A673 (cell line): ENCODE measurements around the gene OR4X2. TPM values are rescaled to one million over a fixed set of nuclear protein-coding genes. Genes with fewer than 3 reads are reported as not detected.

Source experiments
- BruUV-seq: library from RNA; stranded (reverse); fragments of 400-500 nt; replicated peaks from 2 replicates; lab custom pipeline; 2021; lab: Mats Ljungman, UMichigan
- CTCF ChIA-PET: fragments of 300-600 bp; sonication (Branson Sonifier 250); formaldehyde crosslinking; loops from one replicate; lab custom pipeline; 2022; ENCODE audit warnings: antibody characterized with exemption; lab: Charles Lee
- POLR2A ChIA-PET: fragments of 300-600 bp; sonication (Branson Sonifier 250); formaldehyde crosslinking; loops from one replicate; lab custom pipeline; 2022; ENCODE audit warnings: antibody characterized with exemption; ENCODE audit not compliant: low non-redundant PET; lab: Charles Lee
- DNase-seq: peaks from one replicate; pipeline ENCODE4 v3.0.0-alpha.2; 2015; ENCODE audit warnings: low spot score
- H3K27ac ChIP-seq: fragments of 200-600 bp; sonication (generic); 2 replicates; pipeline ENCODE4 v1.5.1; 2016; ENCODE audit warnings: mixed run types, low read depth, mild to moderate bottlenecking, mixed read lengths, antibody characterized with exemption, low read length; ENCODE audit not compliant: poor library complexity, severe bottlenecking
- H3K27me3 ChIP-seq: fragments of 200-600 bp; sonication (generic); replicated peaks from 2 replicates; pipeline ENCODE4 v1.6.1; 2017; ENCODE audit warnings: mixed run types, low read depth, mild to moderate bottlenecking, mixed read lengths, antibody characterized with exemption, low read length; ENCODE audit not compliant: insufficient read depth, poor library complexity
- H3K36me3 ChIP-seq: fragments of 200-600 bp; sonication (generic); 2 replicates; pipeline ENCODE4 v1.6.1; 2016; ENCODE audit warnings: mixed run types, mild to moderate bottlenecking, mixed read lengths, antibody characterized with exemption, low read length; ENCODE audit not compliant: insufficient read depth, poor library complexity, severe bottlenecking
- H3K4me1 ChIP-seq: fragments of 200-600 bp; sonication (generic); 2 replicates; pipeline ENCODE4 v1.6.1; 2017; ENCODE audit warnings: mixed run types, mild to moderate bottlenecking, mixed read lengths, antibody characterized with exemption, low read length; ENCODE audit not compliant: insufficient read depth, poor library complexity, severe bottlenecking
- H3K4me3 ChIP-seq: fragments of 200-600 bp; sonication (generic); 2 replicates; pipeline ENCODE4 v1.5.1; 2016; ENCODE audit warnings: low read depth, mixed run types, mild to moderate bottlenecking, mixed read lengths, low read length; ENCODE audit not compliant: poor library complexity, severe bottlenecking
- H3K9me3 ChIP-seq: fragments of 200-600 bp; sonication (generic); 2 replicates; pipeline ENCODE4 v1.6.1; 2016; ENCODE audit warnings: mixed run types, low read depth, mild to moderate bottlenecking, mixed read lengths, antibody characterized with exemption, low read length; ENCODE audit not compliant: poor library complexity, severe bottlenecking
- CTCF ChIP-seq: fragments of 300-800, 200-600 bp; sonication (generic); conservative IDR thresholded peaks from 2 replicates; pipeline ENCODE4 v1.5.1; 2017; ENCODE audit warnings: low read depth, mild to moderate bottlenecking, antibody characterized with exemption, low read length, moderate library complexity, mixed read lengths
- EZH2 ChIP-seq: fragments of 200-600 bp; sonication (generic); IDR thresholded peaks from 2 replicates; pipeline ENCODE4 v1.6.1; 2017; ENCODE audit warnings: borderline replicate concordance, low read depth, mild to moderate bottlenecking, mixed read lengths, antibody characterized with exemption, low read length; ENCODE audit not compliant: poor library complexity, severe bottlenecking
- intact Hi-C: fragments of 100-400 bp; cut with micrococcal nuclease; formaldehyde crosslinking; loops from one replicate; pipeline ENCODE4 v1.10.0; 2022; ENCODE audit not compliant: unreplicated experiment
- total RNA-seq: library from RNA; stranded (reverse); gene quantifications from 2 replicates; pipeline ENCODE4 v1.2.3, GENCODE V29; 2021

Gene OR4X2
- total RNA-seq, 1 experiment from 2014 or later: not detected

- H3K4me1 ChIP-seq: no peaks in the 10 kb centered on the region
- ChIA-PET POLR2A (no interaction called here), CTCF (no interaction called here)
- H3K4me3 ChIP-seq: no peak overlapping the region
- no peaks in the 10 kb centered on the region for H3K9me3 ChIP-seq
- no peaks in the 10 kb centered on the region for H3K36me3 ChIP-seq
- no TSS peak for BruUV-seq
- H3K27me3 ChIP-seq: no peaks in the 10 kb centered on the region
- no peak for TF ChIP-seq EZH2
- no peak for TF ChIP-seq CTCF
- intact Hi-C loops: loop anchor here (10.0 kb wide), 1 partner anchor 62 kb away; the partner anchor contains the start of gene OR4S1
- no peak for DNase-seq
- H3K27ac ChIP-seq: no peak overlapping the region
Measured at GRCh38 chr11:48242501-48242900, 2.4 kb upstream of the OR4X2 start.

- Histone ChIP-seq H3K9me3 (peaks cover 12% of the 10 kb centered on the region), H3K27me3 (no peaks in the 10 kb centered on the region), H3K36me3 (no peaks in the 10 kb centered on the region), H3K27ac (no peak overlapping the region), H3K4me1 (no peaks in the 10 kb centered on the region), H3K4me3 (no peak overlapping the region)
- ChIA-PET CTCF (no interaction called here), POLR2A (no interaction called here)
- TF ChIP-seq CTCF (no peak), EZH2 (no peak)
- no peak for DNase-seq
- no TSS peak for BruUV-seq
- intact Hi-C loops: loop anchor here (10.0 kb wide), 1 partner anchor 56 kb away; the partner anchor contains the start of gene OR4S1
Measured at GRCh38 chr11:48248902-48249301, 4.0 kb downstream of the OR4X2 start.

- Histone ChIP-seq H3K27me3 (no peaks in the 10 kb centered on the region), H3K4me1 (no peaks in the 10 kb centered on the region), H3K27ac (no peak overlapping the region), H3K4me3 (no peak overlapping the region), H3K36me3 (no peaks in the 10 kb centered on the region), H3K9me3 (no peaks in the 10 kb centered on the region)
- CTCF ChIA-PET: no interaction called here
- no TSS peak for BruUV-seq
- DNase-seq: no peak
- intact Hi-C loops: no loop called here
- POLR2A ChIA-PET: no interaction called here
- no peak for TF ChIP-seq CTCF
- no peak for TF ChIP-seq EZH2
Measured at GRCh38 chr11:48261600-48261999, 16.7 kb downstream of the OR4X2 start.
